Measurements from ENCODE around the gene UST. TPM values are rescaled to one million over a fixed set of nuclear protein-coding genes. Genes with fewer than 3 reads are reported as not detected.
A peak's percentile ranks its signal among the peaks of the same experiment; 100 is the strongest.

The UST gene
- total RNA-seq, 4 donors from 2014 or later: 2.9 to 12.0 (median 5.7) TPM

GRCh38 chr6:149064001-149064659, 317.3 kb downstream of the UST start:
- H3K36me3 ChIP-seq: no peaks in the 10 kb centered on the region
- no peaks in the 10 kb centered on the region for H3K9me3 ChIP-seq
- no peaks in the 10 kb centered on the region for H3K27me3 ChIP-seq
- WGBS, 2 donors: 82 to 84% methylated on average over 4 of the region's 5 CpGs
- DNase-seq: no peak
- intact Hi-C loops (cut with DNase I): no loop called here
- no peak overlapping the region for H3K4me3 ChIP-seq
- TF ChIP-seq POLR2A (IDR thresholded peaks at IDR 0.05) (no peak), CTCF (IDR thresholded peaks at IDR 0.05) (no peak)
- no peak overlapping the region for H3K27ac ChIP-seq
- peaks cover 0 to 36% (median 13%) of the 10 kb centered on the region in 3 donors for H3K4me1 ChIP-seq

GRCh38 chr6:149064660-149065015, 317.8 kb downstream of the UST start:
- intact Hi-C loops (cut with DNase I): no loop called here
- Histone ChIP-seq H3K9me3 (no peaks in the 10 kb centered on the region), H3K4me3 (no peak overlapping the region), H3K27ac (no peak overlapping the region), H3K4me1 (peaks cover 0 to 34% (median 13%) of the 10 kb centered on the region in 3 donors), H3K27me3 (no peaks in the 10 kb centered on the region), H3K36me3 (no peaks in the 10 kb centered on the region)
- 74 to 81% methylated on average over 7 of the region's 7 CpGs for WGBS, 2 donors
- no peak for DNase-seq
- TF ChIP-seq POLR2A (IDR thresholded peaks at IDR 0.05): no peak
- no peak for TF ChIP-seq CTCF (IDR thresholded peaks at IDR 0.05)

DNA sequence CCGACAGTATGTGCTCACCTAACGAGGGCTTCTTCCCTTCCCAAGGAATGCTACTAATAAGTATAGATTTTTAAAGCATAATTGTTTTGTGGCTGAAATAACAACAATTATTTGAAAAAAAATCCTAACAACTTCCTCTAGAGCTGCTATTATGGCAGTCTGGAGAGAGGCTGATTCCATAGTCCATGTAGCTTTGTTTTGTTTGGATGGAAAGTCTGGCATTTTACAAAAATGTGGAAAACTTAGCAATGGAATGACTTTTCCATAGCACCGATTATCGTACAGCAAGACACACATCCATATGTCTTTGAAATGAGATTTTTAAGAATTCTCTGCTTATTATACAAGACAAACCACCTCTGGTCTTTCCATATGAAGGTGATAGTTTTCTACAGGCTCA, 318.3 kb downstream of the UST start:
- no peaks in the 10 kb centered on the region for H3K27me3 ChIP-seq
- H3K36me3 ChIP-seq: no peaks in the 10 kb centered on the region
- H3K27ac ChIP-seq: no peak overlapping the region
- no peak for DNase-seq
- intact Hi-C loops (cut with DNase I): no loop called here
- WGBS, 2 donors: 76 to 92% methylated on average over 4 of the region's 4 CpGs
- no peaks in the 10 kb centered on the region for H3K9me3 ChIP-seq
- peaks cover 0 to 31% (median 13%) of the 10 kb centered on the region in 3 donors for H3K4me1 ChIP-seq
- H3K4me3 ChIP-seq: no peak overlapping the region
- no peak for TF ChIP-seq CTCF (IDR thresholded peaks at IDR 0.05)
- no peak for TF ChIP-seq POLR2A (IDR thresholded peaks at IDR 0.05)

- Histone ChIP-seq H3K9me3 (no peaks in the 10 kb centered on the region), H3K4me3 (no peak overlapping the region), H3K27me3 (no peaks in the 10 kb centered on the region), H3K36me3 (no peaks in the 10 kb centered on the region), H3K4me1 (peaks cover 0 to 23% (median 8%) of the 10 kb centered on the region in 3 donors), H3K27ac (peak overlapping the region in 2 of 4 donors; percentile 26 to 70)
- intact Hi-C loops (cut with DNase I): no loop called here
- WGBS, 2 donors: 57 to 67% methylated on average over 8 of the region's 8 CpGs
- DNase-seq: no peak
- TF ChIP-seq POLR2A (IDR thresholded peaks at IDR 0.05) (no peak), CTCF (IDR thresholded peaks at IDR 0.05) (no peak)
Measured at GRCh38 chr6:149065658-149066556, 319.1 kb downstream of the UST start.

GRCh38 chr6:149071997-149072396, 325.2 kb downstream of the UST start:
- H3K27ac ChIP-seq: no peak overlapping the region
- TF ChIP-seq POLR2A (IDR thresholded peaks at IDR 0.05) (no peak), CTCF (IDR thresholded peaks at IDR 0.05) (no peak)
- no peaks in the 10 kb centered on the region for H3K4me1 ChIP-seq
- intact Hi-C loops (cut with DNase I): no loop called here
- H3K27me3 ChIP-seq: no peaks in the 10 kb centered on the region
- H3K36me3 ChIP-seq: peaks cover 0 to 12% (median 0%) of the 10 kb centered on the region in 3 donors
- 87 to 92% methylated on average over 4 of the region's 4 CpGs for WGBS, 2 donors
- no peak overlapping the region for H3K4me3 ChIP-seq
- H3K9me3 ChIP-seq: no peaks in the 10 kb centered on the region
- DNase-seq: no peak

Data from esophagus squamous epithelium (tissue), 5 donors.